NCI-H187 (cell line): ENCODE measurements around the gene POFUT1.

Experiments used
- DNase-seq, 2 experiments: peaks; one replicate each; lab custom pipeline; 2025; lab: John Stamatoyannopoulos, UW

The POFUT1 gene

GRCh38 chr20:32206760-32207625 lies 687 bp upstream of the POFUT1 start:
- DNase-seq = no peak

- DNase-seq = no peak
Observed at GRCh38 chr20:32208499-32209154, 947 bp downstream of the POFUT1 start.

- no peak for DNase-seq
Observed at GRCh38 chr20:32209850-32210605, 2.3 kb downstream of the POFUT1 start.

- DNase-seq = no peak
Observed at GRCh38 chr20:32213870-32214269, 6.2 kb downstream of the POFUT1 start.

- DNase-seq = no peak
Observed at GRCh38 chr20:32215147-32215546, 7.5 kb downstream of the POFUT1 start.

- DNase-seq = no peak
Observed at GRCh38 chr20:32215729-32216128, 8.0 kb downstream of the POFUT1 start.

- DNase-seq = no peak
Observed at GRCh38 chr20:32216179-32217142, 8.8 kb downstream of the POFUT1 start.

GRCh38 chr20:32218156-32218900 lies 10.6 kb downstream of the POFUT1 start:
- DNase-seq = no peak

- no peak for DNase-seq
Observed at GRCh38 chr20:32224463-32224862, 16.8 kb downstream of the POFUT1 start.

- DNase-seq = no peak
Observed at GRCh38 chr20:32226391-32226790, 18.7 kb downstream of the POFUT1 start.

GRCh38 chr20:32227306-32227705 lies 19.6 kb downstream of the POFUT1 start:
- DNase-seq = no peak

GRCh38 chr20:32227744-32228688 lies 20.3 kb downstream of the POFUT1 start:
- no peak for DNase-seq

- no peak for DNase-seq
Observed at GRCh38 chr20:32229251-32229747, 21.6 kb downstream of the POFUT1 start.

- DNase-seq = no peak
Observed at GRCh38 chr20:32230707-32231106, 23.0 kb downstream of the POFUT1 start.

- no peak for DNase-seq
Observed at GRCh38 chr20:32231245-32231644, 23.6 kb downstream of the POFUT1 start.

GRCh38 chr20:32231847-32232246 lies 24.2 kb downstream of the POFUT1 start:
- no peak for DNase-seq

GRCh38 chr20:32232326-32232886 lies 24.7 kb downstream of the POFUT1 start:
- DNase-seq = no peak

- no peak for DNase-seq
Observed at GRCh38 chr20:32233286-32233685, 25.6 kb downstream of the POFUT1 start.
